H1 (cell line): ENCODE measurements around the gene KLK8. TPM values are rescaled to one million over a fixed set of nuclear protein-coding genes. Genes with fewer than 3 reads are reported as not detected.

Source experiments
- CTCF ChIA-PET: fragments of 300-600 bp; sonication (Branson Sonifier 250); formaldehyde crosslinking; loops from one replicate; lab custom pipeline; 2021; ENCODE audit not compliant: partially characterized antibody; lab: Charles Lee
- POLR2A ChIA-PET: fragments of 300-600 bp; sonication (Branson Sonifier 250); formaldehyde crosslinking; loops from one replicate; lab custom pipeline; 2021; ENCODE audit warnings: inconsistent platforms; ENCODE audit not compliant: partially characterized antibody; lab: Charles Lee
- DNase-seq, 2 experiments: peaks; one replicate each; pipeline versions ENCODE4 v3.0.0 to v3.0.0-alpha.2; 2010 to 2022; ENCODE audit warnings: low spot score in 2 of 2, low read depth in 1 of 2, mixed read lengths in 1 of 2
- FAIRE-seq: peaks from 2 replicates; lab custom pipeline; 2011; peaks lifted over from hg19 to GRCh38; lab: Jason Lieb, UNC
- H2AFZ ChIP-seq: 2 replicates; pipeline ENCODE4 v1.8.1; 2012; ENCODE audit warnings: low read length, inconsistent platforms
- H2AK5ac ChIP-seq: 2 replicates; pipeline ENCODE4 v1.6.1; 2013; ENCODE audit warnings: low read depth, low read length
- H2BK120ac ChIP-seq: replicated peaks from 2 replicates; pipeline ENCODE3; 2013; ENCODE audit warnings: low read depth, low read length, inconsistent platforms
- H2BK12ac ChIP-seq: 2 replicates; pipeline ENCODE4 v1.6.1; 2013; ENCODE audit warnings: low read depth, low read length
- H2BK15ac ChIP-seq: 2 replicates; pipeline ENCODE4 v1.6.1; 2013; ENCODE audit warnings: low read length
- H2BK20ac ChIP-seq: 2 replicates; pipeline ENCODE4 v1.6.1; 2013; ENCODE audit warnings: low read length
- H2BK5ac ChIP-seq: 2 replicates; pipeline ENCODE4 v1.6.1; 2013; ENCODE audit warnings: low read depth, low read length
- H3K14ac ChIP-seq: 2 replicates; pipeline ENCODE4 v1.6.1; 2013; ENCODE audit warnings: inconsistent platforms; ENCODE audit not compliant: insufficient read length
- H3K18ac ChIP-seq: 2 replicates; pipeline ENCODE4 v1.6.1; 2013; ENCODE audit warnings: low read length; ENCODE audit errors: extremely low read depth
- H3K23ac ChIP-seq: 2 replicates; pipeline ENCODE4 v1.6.1; 2013; ENCODE audit warnings: inconsistent platforms; ENCODE audit not compliant: insufficient read length
- H3K23me2 ChIP-seq: 2 replicates; pipeline ENCODE4 v1.6.1; 2013; ENCODE audit warnings: low read depth, low read length
- H3K27ac ChIP-seq: 2 replicates; pipeline ENCODE4 v1.6.1; 2011; ENCODE audit warnings: low read depth, low read length, inconsistent platforms
- H3K27me3 ChIP-seq, 4 experiments: replicated peaks in 1 of 4; 1 replicate in 1 of 4; 2 replicates in 3 of 4; pipeline versions ENCODE4 v1.6.1 to v1.8.1; 2011 to 2013; ENCODE audit warnings: low read length in 3 of 4, mild to moderate bottlenecking in 3 of 4, inconsistent platforms in 2 of 4, mixed read lengths in 2 of 4, moderate library complexity in 1 of 4; ENCODE audit not compliant: control insufficient read depth in 3 of 4, insufficient read depth in 3 of 4; ENCODE audit errors: extremely low read depth in 1 of 4
- H3K36me3 ChIP-seq, 4 experiments: 2 replicates each; pipeline versions ENCODE4 v1.6.1 to v1.8.1; 2011 to 2013; ENCODE audit warnings: mild to moderate bottlenecking in 4 of 4, low read length in 3 of 4, moderate library complexity in 2 of 4, control low read depth in 1 of 4, inconsistent platforms in 1 of 4; ENCODE audit not compliant: insufficient read depth in 4 of 4, control insufficient read depth in 2 of 4
- H3K4ac ChIP-seq: replicated peaks from 2 replicates; pipeline ENCODE3; 2013; ENCODE audit warnings: low read length, low read depth, mixed read lengths, inconsistent platforms; ENCODE audit not compliant: insufficient read length
- H3K4me1 ChIP-seq, 4 experiments: replicated peaks in 1 of 4; 1 replicate in 1 of 4; 2 replicates in 3 of 4; pipeline versions ENCODE4 v1.6.1 to v1.8.1; 2011 to 2013; ENCODE audit warnings: low read length in 3 of 4, inconsistent platforms in 2 of 4, mixed read lengths in 1 of 4; ENCODE audit not compliant: insufficient read depth in 4 of 4, control insufficient read depth in 3 of 4
- H3K4me2 ChIP-seq, 2 experiments: 2 replicates each; pipeline versions ENCODE4 v1.6.1 to v1.8.1; 2011 to 2013; ENCODE audit warnings: low read depth in 2 of 2, low read length in 2 of 2, control low read depth in 1 of 2, inconsistent platforms in 1 of 2, mild to moderate bottlenecking in 1 of 2; ENCODE audit not compliant: insufficient read depth in 1 of 2
- H3K4me3 ChIP-seq, 4 experiments: fragments of 200-600, 300-600 bp in 1 of 4; sonication (generic), shearing (Covaris generic), sonication (Bioruptor Twin) in 1 of 4; 2 replicates each; pipeline versions ENCODE4 v1.5.1 to v1.8.1; 2011 to 2016; ENCODE audit warnings: low read length in 4 of 4, low read depth in 3 of 4, control low read depth in 2 of 4, inconsistent platforms in 2 of 4, mild to moderate bottlenecking in 2 of 4, mixed read lengths in 1 of 4, moderate library complexity in 1 of 4; ENCODE audit not compliant: insufficient read depth in 2 of 4; ENCODE audit errors: extremely low read depth in 1 of 4
- H3K56ac ChIP-seq: replicated peaks from 2 replicates; pipeline ENCODE3; 2013; ENCODE audit warnings: low read depth, mild to moderate bottlenecking, mixed read lengths, low read length, inconsistent platforms; ENCODE audit not compliant: insufficient read length
- H3K79me1 ChIP-seq: 2 replicates; pipeline ENCODE4 v1.6.1; 2013; ENCODE audit warnings: low read depth, low read length, control low read depth
- H3K79me2 ChIP-seq, 2 experiments: 2 replicates each; pipeline versions ENCODE4 v1.6.1 to v1.8.1; 2012 to 2013; ENCODE audit warnings: low read length in 2 of 2, mild to moderate bottlenecking in 2 of 2, inconsistent platforms in 1 of 2; ENCODE audit not compliant: insufficient read depth in 2 of 2, control insufficient read depth in 1 of 2
- H3K9ac ChIP-seq, 4 experiments: replicated peaks in 1 of 4; 1 replicate in 1 of 4; 2 replicates in 3 of 4; pipeline versions ENCODE4 v1.6.1 to v1.8.1; 2011 to 2013; ENCODE audit warnings: low read depth in 3 of 4, low read length in 3 of 4, control low read depth in 2 of 4, mild to moderate bottlenecking in 2 of 4, moderate library complexity in 2 of 4, inconsistent platforms in 1 of 4; ENCODE audit errors: extremely low read depth in 1 of 4
- H3K9me3 ChIP-seq, 2 experiments: 2 replicates each; pipeline versions ENCODE4 v1.6.1 to v1.8.1; 2012 to 2013; ENCODE audit warnings: mild to moderate bottlenecking in 2 of 2, moderate library complexity in 2 of 2, control low read depth in 1 of 2, inconsistent platforms in 1 of 2, low read depth in 1 of 2, low read length in 1 of 2, mixed read lengths in 1 of 2; ENCODE audit not compliant: insufficient read depth in 2 of 2
- H4K20me1 ChIP-seq, 2 experiments: replicated peaks in 1 of 2; 2 replicates each; pipeline versions ENCODE3 to v1.8.1; 2011 to 2013; ENCODE audit warnings: inconsistent platforms in 2 of 2, low read length in 2 of 2, mild to moderate bottlenecking in 1 of 2; ENCODE audit not compliant: insufficient read depth in 2 of 2, control insufficient read depth in 1 of 2
- H4K5ac ChIP-seq: 2 replicates; pipeline ENCODE4 v1.6.1; 2013; ENCODE audit warnings: low read length, low read depth, mixed read lengths, inconsistent platforms; ENCODE audit not compliant: insufficient read length
- H4K8ac ChIP-seq: 2 replicates; pipeline ENCODE4 v1.8.0; 2013; ENCODE audit warnings: mild to moderate bottlenecking, moderate library complexity, low read length, inconsistent platforms; ENCODE audit not compliant: insufficient read depth; ENCODE audit errors: extremely low read depth
- H4K91ac ChIP-seq: replicated peaks from 2 replicates; pipeline ENCODE3; 2013; ENCODE audit warnings: low read length, mixed read lengths, inconsistent platforms; ENCODE audit not compliant: insufficient read length
- ASH2L ChIP-seq: fragments of 200-600, 300-600 bp; sonication (generic); IDR thresholded peaks from one replicate; pipeline ENCODE4 v1.7.1; 2017; ENCODE audit warnings: low read length
- BCL11A ChIP-seq, 2 experiments: IDR thresholded peaks; one replicate each; pipeline ENCODE4 v1.6.1; 2011; ENCODE audit warnings: low read depth in 2 of 2, low read length in 2 of 2, mild to moderate bottlenecking in 2 of 2
- BRCA1 ChIP-seq: IDR thresholded peaks from 2 replicates; pipeline ENCODE4 v1.6.1; 2012; ENCODE audit warnings: low read depth, low read length, improper control_type of control experiment
- EZH2 ChIP-seq: fragments of 200-600 bp; sonication (generic); IDR thresholded peaks from 2 replicates; pipeline ENCODE4 v1.7.1; 2012; ENCODE audit warnings: low read depth, mild to moderate bottlenecking, moderate library complexity, low read length, inconsistent platforms; ENCODE audit not compliant: severe bottlenecking
- FOSL1 ChIP-seq: IDR thresholded peaks from 2 replicates; pipeline ENCODE4 v1.6.1; 2011; ENCODE audit warnings: mild to moderate bottlenecking, low read depth, low read length, moderate library complexity; ENCODE audit not compliant: insufficient read depth
- GABPA ChIP-seq: IDR thresholded peaks from 2 replicates; pipeline ENCODE4 v1.6.1; 2011; ENCODE audit warnings: mild to moderate bottlenecking, low read length, moderate library complexity, borderline replicate concordance; ENCODE audit not compliant: insufficient read depth
- GTF2F1 ChIP-seq: IDR thresholded peaks from 2 replicates; pipeline ENCODE4 v1.6.1; 2012; ENCODE audit warnings: low read depth, low read length, improper control_type of control experiment, borderline replicate concordance
- KDM4A ChIP-seq: IDR thresholded peaks from one replicate; pipeline ENCODE4 v1.7.1; 2012; ENCODE audit warnings: low read depth, mild to moderate bottlenecking, moderate library complexity, low read length, inconsistent platforms; ENCODE audit not compliant: severe bottlenecking
- POU5F1 ChIP-seq: IDR thresholded peaks from 2 replicates; pipeline ENCODE4 v1.6.1; 2011; ENCODE audit warnings: low read depth, mild to moderate bottlenecking, low read length, moderate library complexity
- RBBP5 ChIP-seq: IDR thresholded peaks from 2 replicates; pipeline ENCODE4 v1.7.1; 2012; ENCODE audit warnings: low read depth, mild to moderate bottlenecking, inconsistent platforms, low read length, moderate library complexity, borderline replicate concordance
- SAP30 ChIP-seq: fragments of 300-600 bp; sonication (generic); IDR thresholded peaks from 2 replicates; pipeline ENCODE4 v1.7.1; 2012; ENCODE audit warnings: low read length, moderate library complexity, mild to moderate bottlenecking, inconsistent platforms; ENCODE audit not compliant: insufficient read depth, insufficient replicate concordance
- SIN3A ChIP-seq, 2 experiments: IDR thresholded peaks in 1 of 2; conservative IDR thresholded peaks in 1 of 2; 2 replicates each; pipeline ENCODE4 v1.6.1; 2011 to 2012; ENCODE audit warnings: low read length in 2 of 2, improper control_type of control experiment in 1 of 2, low read depth in 1 of 2, mild to moderate bottlenecking in 1 of 2
- SP1 ChIP-seq: IDR thresholded peaks from 2 replicates; pipeline ENCODE4 v1.6.1; 2011; ENCODE audit warnings: low read depth, low read length
- TAF1 ChIP-seq: IDR thresholded peaks from 2 replicates; pipeline ENCODE4 v1.6.1; 2011; ENCODE audit warnings: mild to moderate bottlenecking, low read depth, low read length
- WGBS, 2 experiments: shearing (Covaris generic) in 1 of 2; methylation state at CpG; one replicate each; pipeline versions ENCODE4 v1.1.6 to v1.1.7; 2013 to 2015; ENCODE audit warnings: low lambda C conversion rate in 2 of 2, mixed read lengths in 2 of 2, inconsistent platforms in 1 of 2, low coverage in 1 of 2, missing lambda C conversion rate in 1 of 2; ENCODE audit not compliant: insufficient replicate concordance in 2 of 2, insufficient coverage in 1 of 2, insufficient read length in 1 of 2; ENCODE audit errors: extremely low coverage in 1 of 2, missing lambda C conversion rate in 1 of 2; 5-methylcytosine and 5-hydroxymethylcytosine counted together
- polyA plus RNA-seq, 7 experiments: library from polyadenylated mRNA; depleted of rRNA in 3 of 7; stranded (reverse) in 5 of 7; unstranded in 2 of 7; fragments of >200 nt in 5 of 7; fragments of 200-250 nt in 2 of 7; gene quantifications; 1 replicate in 5 of 7; 2 replicates in 1 of 7; 4 replicates in 1 of 7; pipeline versions ENCODE4 v1.2.1 to v1.2.3, GENCODE V29; 2011 to 2013; ENCODE audit warnings: missing spikeins in 2 of 7, mixed read lengths in 2 of 7
- total RNA-seq: library from RNA; stranded (reverse); fragmentation: NEBNext Ultra II Directional; extraction: Animal tissue kit (Norgen Biotek cat#: 25700); gene quantifications from 2 replicates; pipeline ENCODE4 v1.2.1, GENCODE V29; 2021

Gene KLK8
- total and polyA plus RNA-seq, 2 of the 8 experiments (the other 6 are each of a cell fraction or from before 2014, with no cell fraction given), result 2.9 to 3.6 TPM

DNA sequence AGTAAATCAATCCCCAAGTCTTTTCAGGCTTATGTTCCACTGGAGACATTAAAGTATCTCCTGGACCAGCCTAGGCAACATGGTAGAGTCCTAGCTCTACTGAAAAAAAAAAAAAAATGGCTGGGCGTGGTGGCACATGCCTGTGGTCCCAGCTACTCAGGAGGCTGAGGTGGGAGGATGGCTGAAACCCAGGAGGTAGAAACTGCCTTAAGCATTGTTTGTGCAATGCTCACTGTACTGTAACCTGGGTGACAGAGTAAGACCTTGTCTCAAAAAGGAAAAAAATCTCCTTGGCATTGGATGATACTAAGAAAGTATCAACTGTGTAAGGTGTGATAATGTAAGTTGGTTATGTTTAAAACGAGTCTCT is 8.8 kb downstream of the KLK8 start:
- Histone ChIP-seq H3K27ac (no peak overlapping the region), H2AFZ (no peak overlapping the region), H2BK12ac (no peak overlapping the region), H2AK5ac (no peak overlapping the region), H3K18ac (no peak overlapping the region), H3K79me1 (no peaks in the 10 kb centered on the region), H3K23ac (no peak overlapping the region), H3K9me3 (no peaks in the 10 kb centered on the region), H3K36me3 (no peaks in the 10 kb centered on the region), H4K91ac (no peak overlapping the region), H3K4me2 (no peak overlapping the region), H2BK5ac (no peak overlapping the region), H2BK120ac (no peak overlapping the region), H4K5ac (no peak overlapping the region), H3K4me1 (peaks cover 0 to 2% (median 0%) of the 10 kb centered on the region in 4 experiments; a peak in 1 of 7 replicates), H4K20me1 (no peaks in the 10 kb centered on the region), H3K79me2 (no peaks in the 10 kb centered on the region), H3K9ac (no peak overlapping the region), H3K23me2 (peaks cover 2% of the 10 kb centered on the region; the same call in 1 of the 2 replicates), H3K56ac (no peak overlapping the region), H3K4ac (no peak overlapping the region), H2BK20ac (no peak overlapping the region), H3K14ac (no peak overlapping the region), H4K8ac (no peak overlapping the region), H2BK15ac (no peak overlapping the region), H3K27me3 (no peaks in the 10 kb centered on the region), H3K4me3 (no peak overlapping the region)
- DNase-seq (no peak), FAIRE-seq (no peak)
- ChIA-PET CTCF (interaction anchor here (0.6 to 1.4 kb wide), 7 partner anchors 10 to 1220 kb away, joined by 3 to 4 read pairs (median 3); no protein-coding TSS in a partner anchor), POLR2A (no interaction called here)
- WGBS, 2 experiments, result 81% methylated on average over 1 of the region's 2 CpGs; no CpG with 5 or more reads in 1 of the 2 experiments
- TF ChIP-seq BRCA1 (no peak), FOSL1 (no peak), SP1 (no peak), ASH2L (no peak), GTF2F1 (no peak), GABPA (no peak), SAP30 (no peak), KDM4A (no peak), TAF1 (no peak), SIN3A (conservative IDR thresholded peaks at IDR 0.05 in 1 of 2, IDR thresholded peaks at IDR 0.05 in 1 of 2; ENCODE audit: low read depth in 1 of 2, low read length in 2 of 2) (no peak), POU5F1 (no peak), EZH2 (no peak), BCL11A (IDR thresholded peaks at IDR 0.05; ENCODE audit: low read depth in 2 of 2, low read length in 2 of 2) (no peak), RBBP5 (no peak)
